SK-N-SH treated with all-trans-retinoic acid at 6 μM for 48 hours (cell line): Measurements from ENCODE around the gene LTBP1.

ENCODE experiments used
- ATAC-seq: fragments of 200-7000 bp; cut with Tn5 transposase; 3 replicates; pipeline ENCODE4 v1.9.1; 2020; ENCODE audit warnings: mild to moderate bottlenecking, moderate library complexity
- ARNTL ChIP-seq: fragments of 450-650 bp; formaldehyde crosslinking; IDR thresholded peaks from 2 replicates; pipeline ENCODE4 v1.5.0; 2020; ENCODE audit warnings: low read depth, mild to moderate bottlenecking, moderate library complexity, borderline replicate concordance
- BACH2 ChIP-seq: fragments of 250-450 bp; sonication (Bioruptor Pico); IDR thresholded peaks from 2 replicates; pipeline ENCODE4 v1.9.0; 2021; ENCODE audit warnings: mild to moderate bottlenecking, borderline replicate concordance
- CSDC2 ChIP-seq: fragments of 250-450 bp; sonication (Bioruptor Pico); IDR thresholded peaks from 2 replicates; pipeline ENCODE4 v1.5.0; 2020; ENCODE audit warnings: mild to moderate bottlenecking, moderate library complexity
- GLIS3 ChIP-seq: fragments of 250-450 bp; sonication (Bioruptor Pico); IDR thresholded peaks from 2 replicates; pipeline ENCODE4 v1.5.0; 2020; ENCODE audit warnings: mild to moderate bottlenecking, moderate library complexity
- ISL1 ChIP-seq: fragments of 250-450 bp; sonication (Bioruptor Pico); IDR thresholded peaks from 2 replicates; pipeline ENCODE4 v2.1.2; 2022; ENCODE audit warnings: mild to moderate bottlenecking, moderate library complexity
- OSR1 ChIP-seq: fragments of 250-450 bp; sonication (Bioruptor Pico); IDR thresholded peaks from 2 replicates; pipeline ENCODE4 v1.8.0; 2022; ENCODE audit warnings: moderate library complexity, mild to moderate bottlenecking, inconsistent platforms
- PPARA ChIP-seq: fragments of 250-450 bp; sonication (Bioruptor Pico); IDR thresholded peaks from 2 replicates; pipeline ENCODE4 v1.5.0; 2020; ENCODE audit warnings: mild to moderate bottlenecking, borderline replicate concordance
- RARB ChIP-seq: fragments of 250-450 bp; sonication (Bioruptor Pico); IDR thresholded peaks from 2 replicates; pipeline ENCODE4 v1.8.0; 2021; ENCODE audit warnings: mild to moderate bottlenecking, moderate library complexity
- SNAI2 ChIP-seq: fragments of 250-450 bp; sonication (Bioruptor Pico); IDR thresholded peaks from 2 replicates; pipeline ENCODE4 v1.5.0; 2020; ENCODE audit warnings: mild to moderate bottlenecking, moderate library complexity
- TCF4 ChIP-seq: fragments of 250-450 bp; sonication (Bioruptor Pico); IDR thresholded peaks from 2 replicates; pipeline ENCODE4 v1.8.0; 2021; ENCODE audit warnings: mild to moderate bottlenecking, moderate library complexity, borderline replicate concordance
- TOX ChIP-seq: fragments of 250-450 bp; sonication (Bioruptor Pico); IDR thresholded peaks from 2 replicates; pipeline ENCODE4 v1.8.0; 2021; ENCODE audit warnings: mild to moderate bottlenecking, moderate library complexity, borderline replicate concordance
- ZC3H10 ChIP-seq: fragments of 250-450 bp; sonication (Bioruptor Pico); IDR thresholded peaks from 2 replicates; pipeline ENCODE4 v1.5.1; 2021; ENCODE audit warnings: mild to moderate bottlenecking, moderate library complexity
- ZFP3 ChIP-seq: fragments of 250-450 bp; sonication (Bioruptor Pico); IDR thresholded peaks from 2 replicates; pipeline ENCODE4 v1.5.0; 2020; ENCODE audit warnings: mild to moderate bottlenecking, moderate library complexity
- ZFP30 ChIP-seq: fragments of 450-650 bp; formaldehyde crosslinking; IDR thresholded peaks from 2 replicates; pipeline ENCODE4 v1.5.0; 2022; ENCODE audit warnings: mild to moderate bottlenecking, moderate library complexity
- ZNF565 ChIP-seq: fragments of 450-650 bp; formaldehyde crosslinking; conservative IDR thresholded peaks from 2 replicates; pipeline ENCODE4 v1.5.0; 2020; ENCODE audit warnings: low read depth, mild to moderate bottlenecking, moderate library complexity
- ZNF70 ChIP-seq: fragments of 450-650 bp; formaldehyde crosslinking; IDR thresholded peaks from 2 replicates; pipeline ENCODE4 v1.5.0; 2020; ENCODE audit warnings: mild to moderate bottlenecking, moderate library complexity
- ZNF8 ChIP-seq: fragments of 450-650 bp; formaldehyde crosslinking; IDR thresholded peaks from 2 replicates; pipeline ENCODE4 v1.5.0; 2020; ENCODE audit warnings: mild to moderate bottlenecking, moderate library complexity
- TF ChIP-seq, protein P1 (sequence below): fragments of 250-450 bp; sonication (Bioruptor Pico); IDR thresholded peaks from 2 replicates; pipeline ENCODE4 v1.5.0; 2020; ENCODE audit warnings: mild to moderate bottlenecking, moderate library complexity
- TF ChIP-seq, protein P2 (sequence below): fragments of 250-450 bp; sonication (Bioruptor Pico); IDR thresholded peaks from 2 replicates; pipeline ENCODE4 v1.5.1; 2021; ENCODE audit warnings: mild to moderate bottlenecking, moderate library complexity
- TF ChIP-seq, protein P3 (sequence below): fragments of 250-450 bp; sonication (Bioruptor Pico); IDR thresholded peaks from 2 replicates; pipeline ENCODE4 v1.8.0; 2021; ENCODE audit warnings: low read depth, mild to moderate bottlenecking, moderate library complexity, borderline replicate concordance
- TF ChIP-seq, protein P4 (sequence below): fragments of 250-450 bp; sonication (Bioruptor Pico); IDR thresholded peaks from 2 replicates; pipeline ENCODE4 v1.8.0; 2020; ENCODE audit warnings: mild to moderate bottlenecking, moderate library complexity, borderline replicate concordance
- TF ChIP-seq, protein P5 (sequence below): fragments of 250-450 bp; sonication (Bioruptor Pico); IDR thresholded peaks from 2 replicates; pipeline ENCODE4 v1.5.1; 2020; ENCODE audit warnings: low read depth, mild to moderate bottlenecking, moderate library complexity

The LTBP1 gene

DNA sequence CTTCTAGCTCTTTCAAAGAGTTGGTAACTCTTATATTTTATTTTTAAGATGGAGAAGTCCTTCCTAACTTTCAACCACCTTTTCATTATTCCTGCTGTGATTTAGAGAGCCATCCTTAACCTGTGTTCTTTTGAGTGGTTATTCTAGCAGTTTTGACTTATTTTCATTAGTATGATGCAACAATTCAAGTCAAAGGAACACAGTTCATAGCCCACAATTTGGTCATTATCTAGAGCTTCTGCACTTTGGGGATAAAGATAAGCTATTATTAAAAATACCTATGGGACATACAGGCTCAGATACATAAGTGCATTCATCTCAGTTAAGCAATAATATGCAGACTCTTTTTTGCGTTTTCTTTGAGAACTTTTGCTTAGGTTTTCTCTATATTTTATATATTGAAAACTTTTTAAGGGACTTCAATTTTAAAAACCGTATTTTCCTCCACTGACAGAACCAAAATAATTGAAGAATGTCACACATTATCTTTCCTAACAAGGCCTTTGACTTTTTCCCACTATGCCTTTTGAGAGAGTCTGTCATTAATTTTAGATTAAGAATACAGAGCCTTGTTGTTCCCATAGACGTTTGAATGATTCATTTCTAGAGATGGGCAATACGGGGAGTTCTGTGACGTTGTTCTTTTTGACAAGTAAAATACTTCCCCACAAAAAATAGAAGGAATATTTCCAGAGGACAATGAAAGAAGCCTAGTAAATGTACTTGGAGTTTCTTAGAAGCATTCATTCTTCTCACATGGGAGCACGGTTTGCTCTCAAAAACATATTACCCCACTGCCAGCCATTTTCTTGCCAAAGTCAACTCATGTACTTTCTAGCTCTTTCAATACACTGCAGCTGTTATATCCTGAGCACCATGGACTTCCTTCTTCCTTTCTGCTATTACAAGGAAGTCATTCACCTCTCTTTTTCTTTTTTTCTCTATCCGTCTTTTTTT lies 486.8 kb downstream of the LTBP1 start:
- ATAC-seq: no peak
- TF ChIP-seq ZFP3: no peak
- TF ChIP-seq SNAI2 (CRISPR knock-in tag): no peak
- no peak for TF ChIP-seq ARNTL (CRISPR knock-in tag)
- TF ChIP-seq ZNF8 (CRISPR knock-in tag): no peak
- TF ChIP-seq, protein P1, sequence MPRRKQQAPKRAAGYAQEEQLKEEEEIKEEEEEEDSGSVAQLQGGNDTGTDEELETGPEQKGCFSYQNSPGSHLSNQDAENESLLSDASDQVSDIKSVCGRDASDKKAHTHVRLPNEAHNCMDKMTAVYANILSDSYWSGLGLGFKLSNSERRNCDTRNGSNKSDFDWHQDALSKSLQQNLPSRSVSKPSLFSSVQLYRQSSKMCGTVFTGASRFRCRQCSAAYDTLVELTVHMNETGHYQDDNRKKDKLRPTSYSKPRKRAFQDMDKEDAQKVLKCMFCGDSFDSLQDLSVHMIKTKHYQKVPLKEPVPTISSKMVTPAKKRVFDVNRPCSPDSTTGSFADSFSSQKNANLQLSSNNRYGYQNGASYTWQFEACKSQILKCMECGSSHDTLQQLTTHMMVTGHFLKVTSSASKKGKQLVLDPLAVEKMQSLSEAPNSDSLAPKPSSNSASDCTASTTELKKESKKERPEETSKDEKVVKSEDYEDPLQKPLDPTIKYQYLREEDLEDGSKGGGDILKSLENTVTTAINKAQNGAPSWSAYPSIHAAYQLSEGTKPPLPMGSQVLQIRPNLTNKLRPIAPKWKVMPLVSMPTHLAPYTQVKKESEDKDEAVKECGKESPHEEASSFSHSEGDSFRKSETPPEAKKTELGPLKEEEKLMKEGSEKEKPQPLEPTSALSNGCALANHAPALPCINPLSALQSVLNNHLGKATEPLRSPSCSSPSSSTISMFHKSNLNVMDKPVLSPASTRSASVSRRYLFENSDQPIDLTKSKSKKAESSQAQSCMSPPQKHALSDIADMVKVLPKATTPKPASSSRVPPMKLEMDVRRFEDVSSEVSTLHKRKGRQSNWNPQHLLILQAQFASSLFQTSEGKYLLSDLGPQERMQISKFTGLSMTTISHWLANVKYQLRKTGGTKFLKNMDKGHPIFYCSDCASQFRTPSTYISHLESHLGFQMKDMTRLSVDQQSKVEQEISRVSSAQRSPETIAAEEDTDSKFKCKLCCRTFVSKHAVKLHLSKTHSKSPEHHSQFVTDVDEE (CRISPR knock-in tag): no peak
- no peak for TF ChIP-seq PPARA (CRISPR knock-in tag)
- no peak for TF ChIP-seq ISL1 (CRISPR knock-in tag)
- no peak for TF ChIP-seq GLIS3
- TF ChIP-seq CSDC2: no peak
- TF ChIP-seq, protein P2, sequence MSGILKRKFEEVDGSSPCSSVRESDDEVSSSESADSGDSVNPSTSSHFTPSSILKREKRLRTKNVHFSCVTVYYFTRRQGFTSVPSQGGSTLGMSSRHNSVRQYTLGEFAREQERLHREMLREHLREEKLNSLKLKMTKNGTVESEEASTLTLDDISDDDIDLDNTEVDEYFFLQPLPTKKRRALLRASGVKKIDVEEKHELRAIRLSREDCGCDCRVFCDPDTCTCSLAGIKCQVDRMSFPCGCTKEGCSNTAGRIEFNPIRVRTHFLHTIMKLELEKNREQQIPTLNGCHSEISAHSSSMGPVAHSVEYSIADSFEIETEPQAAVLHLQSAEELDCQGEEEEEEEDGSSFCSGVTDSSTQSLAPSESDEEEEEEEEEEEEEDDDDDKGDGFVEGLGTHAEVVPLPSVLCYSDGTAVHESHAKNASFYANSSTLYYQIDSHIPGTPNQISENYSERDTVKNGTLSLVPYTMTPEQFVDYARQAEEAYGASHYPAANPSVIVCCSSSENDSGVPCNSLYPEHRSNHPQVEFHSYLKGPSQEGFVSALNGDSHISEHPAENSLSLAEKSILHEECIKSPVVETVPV: no peak
- TF ChIP-seq RARB (CRISPR knock-in tag): no peak
- no peak for TF ChIP-seq ZFP30 (CRISPR knock-in tag)
- TF ChIP-seq TCF4: no peak
- TF ChIP-seq BACH2 (CRISPR knock-in tag): no peak
- TF ChIP-seq TOX (CRISPR knock-in tag): no peak
- no peak for TF ChIP-seq ZNF70
- TF ChIP-seq, protein P3, sequence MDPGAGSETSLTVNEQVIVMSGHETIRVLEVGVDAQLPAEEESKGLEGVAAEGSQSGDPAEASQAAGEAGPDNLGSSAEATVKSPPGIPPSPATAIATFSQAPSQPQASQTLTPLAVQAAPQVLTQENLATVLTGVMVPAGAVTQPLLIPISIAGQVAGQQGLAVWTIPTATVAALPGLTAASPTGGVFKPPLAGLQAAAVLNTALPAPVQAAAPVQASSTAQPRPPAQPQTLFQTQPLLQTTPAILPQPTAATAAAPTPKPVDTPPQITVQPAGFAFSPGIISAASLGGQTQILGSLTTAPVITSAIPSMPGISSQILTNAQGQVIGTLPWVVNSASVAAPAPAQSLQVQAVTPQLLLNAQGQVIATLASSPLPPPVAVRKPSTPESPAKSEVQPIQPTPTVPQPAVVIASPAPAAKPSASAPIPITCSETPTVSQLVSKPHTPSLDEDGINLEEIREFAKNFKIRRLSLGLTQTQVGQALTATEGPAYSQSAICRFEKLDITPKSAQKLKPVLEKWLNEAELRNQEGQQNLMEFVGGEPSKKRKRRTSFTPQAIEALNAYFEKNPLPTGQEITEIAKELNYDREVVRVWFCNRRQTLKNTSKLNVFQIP (CRISPR knock-in tag): no peak
- TF ChIP-seq, protein P4, sequence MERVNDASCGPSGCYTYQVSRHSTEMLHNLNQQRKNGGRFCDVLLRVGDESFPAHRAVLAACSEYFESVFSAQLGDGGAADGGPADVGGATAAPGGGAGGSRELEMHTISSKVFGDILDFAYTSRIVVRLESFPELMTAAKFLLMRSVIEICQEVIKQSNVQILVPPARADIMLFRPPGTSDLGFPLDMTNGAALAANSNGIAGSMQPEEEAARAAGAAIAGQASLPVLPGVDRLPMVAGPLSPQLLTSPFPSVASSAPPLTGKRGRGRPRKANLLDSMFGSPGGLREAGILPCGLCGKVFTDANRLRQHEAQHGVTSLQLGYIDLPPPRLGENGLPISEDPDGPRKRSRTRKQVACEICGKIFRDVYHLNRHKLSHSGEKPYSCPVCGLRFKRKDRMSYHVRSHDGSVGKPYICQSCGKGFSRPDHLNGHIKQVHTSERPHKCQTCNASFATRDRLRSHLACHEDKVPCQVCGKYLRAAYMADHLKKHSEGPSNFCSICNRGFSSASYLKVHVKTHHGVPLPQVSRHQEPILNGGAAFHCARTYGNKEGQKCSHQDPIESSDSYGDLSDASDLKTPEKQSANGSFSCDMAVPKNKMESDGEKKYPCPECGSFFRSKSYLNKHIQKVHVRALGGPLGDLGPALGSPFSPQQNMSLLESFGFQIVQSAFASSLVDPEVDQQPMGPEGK (CRISPR knock-in tag): no peak
- no peak for TF ChIP-seq ZNF565
- TF ChIP-seq, protein P5, sequence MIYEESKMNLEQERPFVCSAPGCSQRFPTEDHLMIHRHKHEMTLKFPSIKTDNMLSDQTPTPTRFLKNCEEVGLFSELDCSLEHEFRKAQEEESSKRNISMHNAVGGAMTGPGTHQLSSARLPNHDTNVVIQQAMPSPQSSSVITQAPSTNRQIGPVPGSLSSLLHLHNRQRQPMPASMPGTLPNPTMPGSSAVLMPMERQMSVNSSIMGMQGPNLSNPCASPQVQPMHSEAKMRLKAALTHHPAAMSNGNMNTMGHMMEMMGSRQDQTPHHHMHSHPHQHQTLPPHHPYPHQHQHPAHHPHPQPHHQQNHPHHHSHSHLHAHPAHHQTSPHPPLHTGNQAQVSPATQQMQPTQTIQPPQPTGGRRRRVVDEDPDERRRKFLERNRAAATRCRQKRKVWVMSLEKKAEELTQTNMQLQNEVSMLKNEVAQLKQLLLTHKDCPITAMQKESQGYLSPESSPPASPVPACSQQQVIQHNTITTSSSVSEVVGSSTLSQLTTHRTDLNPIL (CRISPR knock-in tag): no peak

DNA sequence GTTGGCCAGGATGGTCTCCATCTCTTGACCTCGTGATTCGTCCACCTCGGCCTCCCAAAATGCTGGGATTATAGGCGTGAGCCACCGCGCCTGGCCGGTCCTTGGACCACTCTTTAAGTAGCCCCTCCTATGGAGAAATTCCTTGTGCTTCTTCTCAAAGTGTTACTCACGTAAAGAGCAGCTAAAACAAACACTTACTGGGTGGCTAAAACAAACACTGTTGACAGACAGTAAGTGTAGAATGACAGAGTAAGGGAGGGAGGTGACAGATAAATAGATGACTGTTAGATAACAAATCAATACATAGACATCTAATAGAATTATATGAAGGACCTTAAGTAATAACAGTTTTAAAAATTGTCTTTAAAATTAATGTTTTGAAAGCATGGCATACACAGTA lies 488.8 kb downstream of the LTBP1 start:
- ATAC-seq: no peak
- TF ChIP-seq GLIS3: no peak
- TF ChIP-seq ISL1 (CRISPR knock-in tag): no peak
- no peak for TF ChIP-seq ZC3H10 (CRISPR knock-in tag)
- no peak for TF ChIP-seq TOX (CRISPR knock-in tag)
- TF ChIP-seq, protein P2: no peak
- TF ChIP-seq, protein P1 (CRISPR knock-in tag): no peak
- no peak for TF ChIP-seq CSDC2
- TF ChIP-seq SNAI2 (CRISPR knock-in tag): no peak
- TF ChIP-seq PPARA (CRISPR knock-in tag): no peak
- TF ChIP-seq TCF4: no peak
- TF ChIP-seq BACH2 (CRISPR knock-in tag): no peak
- TF ChIP-seq, protein P5 (CRISPR knock-in tag): no peak
- TF ChIP-seq ZFP3: no peak
- TF ChIP-seq ZNF565: no peak
- no peak for TF ChIP-seq OSR1 (CRISPR knock-in tag)
- no peak for TF ChIP-seq RARB (CRISPR knock-in tag)
- TF ChIP-seq ZNF8 (CRISPR knock-in tag): no peak
- no peak for TF ChIP-seq ARNTL (CRISPR knock-in tag)
- TF ChIP-seq ZNF70: no peak
